ENCODE results near the gene GBA3. TPM values are rescaled to one million over a fixed set of nuclear protein-coding genes. Genes with fewer than 3 reads are reported as not detected.

Gene GBA3
- polyA plus RNA-seq, 1 experiment = not detected

DNA sequence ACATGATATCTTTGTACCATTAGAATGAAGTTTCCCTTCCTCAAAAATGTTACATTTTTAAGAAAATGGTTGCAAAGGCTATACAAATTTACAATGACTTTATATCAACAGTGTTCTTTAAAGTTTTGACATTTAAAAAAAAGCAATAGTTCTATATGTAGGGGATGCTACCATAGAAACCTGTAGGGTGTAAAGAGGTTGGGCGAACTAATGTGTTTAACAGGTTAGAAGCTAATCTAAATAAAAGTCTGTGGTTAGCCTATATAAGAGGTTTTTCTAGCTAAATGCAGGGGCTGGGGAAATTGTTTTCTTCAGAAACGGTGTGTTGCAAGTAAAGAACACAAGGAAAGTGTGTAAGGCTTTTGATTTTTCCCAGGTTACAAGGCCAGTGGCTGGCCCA is 73.3 kb downstream of the GBA3 start:
- CTCF ChIA-PET = no interaction called here
- DNase-seq (ENCODE audit: low read depth) = no peak
- TF ChIP-seq, protein P1, sequence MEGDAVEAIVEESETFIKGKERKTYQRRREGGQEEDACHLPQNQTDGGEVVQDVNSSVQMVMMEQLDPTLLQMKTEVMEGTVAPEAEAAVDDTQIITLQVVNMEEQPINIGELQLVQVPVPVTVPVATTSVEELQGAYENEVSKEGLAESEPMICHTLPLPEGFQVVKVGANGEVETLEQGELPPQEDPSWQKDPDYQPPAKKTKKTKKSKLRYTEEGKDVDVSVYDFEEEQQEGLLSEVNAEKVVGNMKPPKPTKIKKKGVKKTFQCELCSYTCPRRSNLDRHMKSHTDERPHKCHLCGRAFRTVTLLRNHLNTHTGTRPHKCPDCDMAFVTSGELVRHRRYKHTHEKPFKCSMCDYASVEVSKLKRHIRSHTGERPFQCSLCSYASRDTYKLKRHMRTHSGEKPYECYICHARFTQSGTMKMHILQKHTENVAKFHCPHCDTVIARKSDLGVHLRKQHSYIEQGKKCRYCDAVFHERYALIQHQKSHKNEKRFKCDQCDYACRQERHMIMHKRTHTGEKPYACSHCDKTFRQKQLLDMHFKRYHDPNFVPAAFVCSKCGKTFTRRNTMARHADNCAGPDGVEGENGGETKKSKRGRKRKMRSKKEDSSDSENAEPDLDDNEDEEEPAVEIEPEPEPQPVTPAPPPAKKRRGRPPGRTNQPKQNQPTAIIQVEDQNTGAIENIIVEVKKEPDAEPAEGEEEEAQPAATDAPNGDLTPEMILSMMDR (IDR thresholded peaks at IDR 0.05; ENCODE audit: insufficient read depth, low read depth, low read length) = no peak
- Histone ChIP-seq H3K36me3 (ENCODE audit: control insufficient read depth, insufficient read depth, low read length) (no peaks in the 10 kb centered on the region), H3K4me3 (ENCODE audit: low read depth, low read length) (no peak overlapping the region), H3K27me3 (ENCODE audit: control insufficient read depth, insufficient read depth, low read length) (no peaks in the 10 kb centered on the region)
- POLR2A ChIA-PET = no interaction called here

DNA sequence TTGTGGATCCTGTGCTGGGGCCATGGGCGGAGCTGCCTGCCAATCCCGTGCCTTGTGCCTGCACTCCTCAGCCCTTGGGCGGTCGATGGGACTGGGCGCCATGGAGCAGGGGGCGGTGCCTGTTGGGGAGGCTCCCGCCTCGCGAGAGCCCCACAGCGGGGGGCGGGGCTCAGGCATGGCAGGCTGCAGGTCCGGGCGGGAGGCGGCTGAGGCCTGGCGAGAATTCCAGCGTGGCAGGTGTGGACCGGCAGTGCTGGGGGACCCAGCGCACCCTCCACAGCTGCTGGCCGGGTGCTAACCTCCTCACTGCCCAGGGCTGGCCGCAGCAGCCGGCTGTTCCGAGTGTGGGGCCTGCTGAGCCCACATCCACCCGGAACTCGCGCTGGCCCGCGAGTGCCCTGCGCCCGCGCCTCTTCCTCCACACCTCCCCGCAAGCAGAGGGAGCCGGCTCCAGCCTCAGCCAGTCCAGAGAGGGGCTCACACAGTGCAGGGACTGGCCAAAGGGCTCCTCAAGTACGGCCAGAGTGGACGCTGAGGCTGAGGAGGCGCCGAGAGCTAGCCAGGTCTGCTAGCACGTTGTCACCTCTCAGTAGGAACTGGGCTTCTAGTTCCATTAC is 85.9 kb downstream of the GBA3 start:
- POLR2A ChIA-PET = no interaction called here
- Histone ChIP-seq H3K4me3 (ENCODE audit: low read depth, low read length) (no peak overlapping the region), H3K27me3 (ENCODE audit: control insufficient read depth, insufficient read depth, low read length) (no peaks in the 10 kb centered on the region), H3K36me3 (ENCODE audit: control insufficient read depth, insufficient read depth, low read length) (no peaks in the 10 kb centered on the region)
- CTCF ChIA-PET = interaction anchor here (0.7 kb wide), 1 partner anchor 33 kb away, joined by 3 read pairs; no protein-coding TSS in a partner anchor
- no peak for DNase-seq (ENCODE audit: low read depth)
- TF ChIP-seq, protein P1 (IDR thresholded peaks at IDR 0.05; ENCODE audit: insufficient read depth, low read depth, low read length) = no peak

DNA sequence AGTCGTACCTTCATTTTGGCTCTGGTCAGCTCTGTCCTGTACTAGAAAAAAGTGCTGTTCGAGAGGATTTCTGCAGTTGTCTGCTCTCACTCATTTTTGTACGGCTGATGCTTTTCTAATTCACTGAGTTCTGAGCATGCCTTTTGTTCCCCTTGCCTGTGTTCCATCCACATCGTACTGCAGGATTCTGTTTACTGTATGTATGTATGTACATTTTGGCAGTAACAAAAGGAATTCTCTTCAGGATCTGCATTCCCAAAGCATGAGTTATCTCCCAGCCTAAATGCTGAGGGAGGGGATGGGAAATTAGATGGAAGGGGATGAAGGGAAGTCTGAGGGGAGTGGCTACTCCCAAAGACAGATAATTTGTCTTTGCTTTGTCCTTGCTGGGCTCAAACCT is 87.6 kb downstream of the GBA3 start:
- POLR2A ChIA-PET = no interaction called here
- no peaks in the 10 kb centered on the region for H3K27me3 ChIP-seq (ENCODE audit: control insufficient read depth, insufficient read depth, low read length)
- no peak overlapping the region for H3K4me3 ChIP-seq (ENCODE audit: low read depth, low read length)
- TF ChIP-seq, protein P1 (IDR thresholded peaks at IDR 0.05; ENCODE audit: insufficient read depth, low read depth, low read length) = no peak
- DNase-seq (ENCODE audit: low read depth) = no peak
- H3K36me3 ChIP-seq (ENCODE audit: control insufficient read depth, insufficient read depth, low read length) = no peaks in the 10 kb centered on the region
- CTCF ChIA-PET = no interaction called here

DNA sequence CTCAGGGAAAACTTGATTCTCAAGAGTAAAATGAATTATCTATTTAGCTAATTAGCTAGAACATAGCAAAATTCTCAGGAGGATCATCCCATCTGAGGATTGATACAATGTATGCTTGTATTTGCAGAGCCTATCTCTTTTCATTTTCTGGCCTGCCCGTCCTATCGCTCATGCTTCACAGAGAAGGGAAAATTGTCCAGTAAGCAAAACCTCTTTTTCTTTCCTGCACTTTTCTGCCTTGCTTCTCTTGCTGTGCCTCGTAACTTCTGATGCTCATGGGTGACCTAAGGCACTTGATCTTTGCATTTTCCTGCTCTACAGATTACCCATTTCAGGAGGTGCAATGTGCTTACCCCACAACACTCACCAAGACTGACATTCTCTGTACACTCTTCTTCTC is 88.1 kb downstream of the GBA3 start:
- Histone ChIP-seq H3K4me3 (ENCODE audit: low read depth, low read length) (no peak overlapping the region), H3K36me3 (ENCODE audit: control insufficient read depth, insufficient read depth, low read length) (no peaks in the 10 kb centered on the region), H3K27me3 (ENCODE audit: control insufficient read depth, insufficient read depth, low read length) (no peaks in the 10 kb centered on the region)
- POLR2A ChIA-PET = no interaction called here
- CTCF ChIA-PET = no interaction called here
- TF ChIP-seq, protein P1 (IDR thresholded peaks at IDR 0.05; ENCODE audit: insufficient read depth, low read depth, low read length) = no peak
- DNase-seq (ENCODE audit: low read depth) = no peak

DNA sequence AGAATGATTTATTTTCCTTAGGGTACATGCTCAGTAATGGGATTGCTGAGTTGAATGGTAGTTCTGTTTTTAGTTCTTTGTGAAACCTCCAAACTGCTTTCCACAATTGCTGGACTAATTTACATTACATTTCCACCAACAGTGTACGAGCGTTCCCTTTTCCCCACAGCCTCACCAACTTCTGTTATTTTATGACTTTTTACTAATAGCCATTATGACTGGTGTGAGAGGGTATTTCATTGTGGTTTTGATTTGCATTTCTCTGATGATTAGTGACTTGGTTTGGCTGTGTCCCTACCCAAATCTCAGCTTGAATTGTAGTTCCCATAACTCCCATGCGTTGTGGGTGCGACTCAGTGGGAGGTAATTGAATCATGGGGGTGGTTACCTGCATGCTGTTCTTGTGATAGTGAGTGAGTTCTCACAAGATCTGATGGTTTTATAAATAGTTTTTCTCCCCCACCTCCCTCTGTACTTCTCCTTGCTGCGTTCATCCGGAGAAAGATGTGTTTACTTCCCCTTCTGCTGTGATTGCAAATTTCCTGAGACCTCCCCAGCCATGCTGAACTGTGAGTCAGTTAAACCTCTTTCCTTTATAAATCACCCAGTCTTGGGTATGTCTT is 95.1 kb downstream of the GBA3 start:
- no peak for DNase-seq (ENCODE audit: low read depth)
- CTCF ChIA-PET = no interaction called here

More for the DNA sequence above, 95.1 kb downstream of the GBA3 start:
- H3K36me3 ChIP-seq (ENCODE audit: control insufficient read depth, insufficient read depth, low read length) = no peaks in the 10 kb centered on the region
- no peak overlapping the region for H3K4me3 ChIP-seq (ENCODE audit: low read depth, low read length)
- no peaks in the 10 kb centered on the region for H3K27me3 ChIP-seq (ENCODE audit: control insufficient read depth, insufficient read depth, low read length)
- TF ChIP-seq, protein P1 (IDR thresholded peaks at IDR 0.05; ENCODE audit: insufficient read depth, low read depth, low read length) = no peak
- POLR2A ChIA-PET = no interaction called here

Data from BJ (cell line).